GM18867 (cell line): Measurements from ENCODE around the gene PLCH2.
A peak's percentile ranks its signal among the peaks of the same experiment; 100 is the strongest.

Experiments
- ATAC-seq: cut with Tn5 transposase; IDR thresholded peaks from one replicate; pipeline ENCODE4 v1.9.1; 2021; ENCODE audit warnings: mild to moderate bottlenecking, moderate library complexity; ENCODE audit not compliant: unreplicated experiment

The PLCH2 gene

DNA sequence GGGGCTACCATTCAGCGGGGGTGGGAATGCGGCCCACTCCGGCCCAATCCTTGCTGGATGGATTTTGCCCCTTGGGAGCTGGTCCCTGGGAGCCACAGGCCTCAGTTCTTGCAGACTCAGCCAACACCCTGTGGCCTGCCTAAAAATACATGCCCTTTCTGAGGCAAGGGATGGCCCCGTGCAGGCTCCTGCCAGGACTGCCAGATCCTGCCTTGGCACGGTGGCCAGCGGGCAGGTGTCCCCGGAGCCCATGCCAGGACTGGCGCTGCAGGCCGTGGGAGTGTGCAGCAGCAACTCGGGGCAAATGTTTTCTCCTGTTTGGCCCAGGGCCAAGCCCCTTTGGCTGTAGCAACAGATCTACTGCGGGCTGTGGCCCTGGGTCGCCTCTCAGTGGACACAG, 51.9 kb downstream of the PLCH2 start:
- no peak for ATAC-seq

GRCh38 chr1:2528611-2528965, 52.5 kb downstream of the PLCH2 start:
- no peak for ATAC-seq

- no peak for ATAC-seq
These were observed 53.1 kb downstream of the PLCH2 start for GRCh38 chr1:2528966-2529783.

DNA sequence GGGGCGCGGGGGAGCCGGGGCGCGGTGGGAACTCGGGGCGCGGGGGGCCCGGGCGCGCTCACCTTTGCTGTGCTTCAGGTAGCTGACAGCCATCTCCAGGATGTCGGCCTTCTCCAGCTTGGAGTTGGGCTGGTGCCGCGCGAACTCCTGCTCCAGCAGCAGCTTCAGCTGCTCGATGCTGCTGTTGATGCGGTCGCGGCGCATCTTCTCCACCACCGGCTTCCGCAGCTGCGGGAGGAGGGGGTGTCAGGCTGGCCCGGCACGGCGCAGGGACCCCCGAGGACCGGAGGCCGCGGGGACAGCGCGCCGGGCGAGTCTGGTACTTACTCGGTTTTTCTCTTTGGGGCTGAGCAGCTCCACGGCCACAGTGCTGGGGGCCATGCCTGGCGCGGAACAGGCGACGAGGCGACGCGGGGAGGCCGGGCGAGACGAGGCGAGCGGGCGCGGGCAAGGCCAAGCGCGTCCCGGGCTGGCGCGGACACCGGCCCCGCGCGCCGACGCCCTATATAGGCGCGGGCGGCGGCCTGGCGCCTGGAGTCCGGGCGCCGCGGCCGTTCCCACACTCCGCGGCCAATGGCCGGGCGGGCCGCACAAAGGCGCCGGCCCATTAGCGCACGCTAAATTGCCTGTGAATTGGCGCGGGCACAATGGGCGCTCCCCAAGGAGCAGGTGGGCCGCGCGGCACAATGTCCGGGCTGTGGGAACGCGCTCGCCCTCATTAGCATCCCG, 53.9 kb downstream of the PLCH2 start, which contains the start of gene HES5:
HES5 (minus strand) TSS at position 480 of the 729 bp plus-strand sequence; CDS start at position 381, 99 bp downstream.
- ATAC-seq = no peak

DNA sequence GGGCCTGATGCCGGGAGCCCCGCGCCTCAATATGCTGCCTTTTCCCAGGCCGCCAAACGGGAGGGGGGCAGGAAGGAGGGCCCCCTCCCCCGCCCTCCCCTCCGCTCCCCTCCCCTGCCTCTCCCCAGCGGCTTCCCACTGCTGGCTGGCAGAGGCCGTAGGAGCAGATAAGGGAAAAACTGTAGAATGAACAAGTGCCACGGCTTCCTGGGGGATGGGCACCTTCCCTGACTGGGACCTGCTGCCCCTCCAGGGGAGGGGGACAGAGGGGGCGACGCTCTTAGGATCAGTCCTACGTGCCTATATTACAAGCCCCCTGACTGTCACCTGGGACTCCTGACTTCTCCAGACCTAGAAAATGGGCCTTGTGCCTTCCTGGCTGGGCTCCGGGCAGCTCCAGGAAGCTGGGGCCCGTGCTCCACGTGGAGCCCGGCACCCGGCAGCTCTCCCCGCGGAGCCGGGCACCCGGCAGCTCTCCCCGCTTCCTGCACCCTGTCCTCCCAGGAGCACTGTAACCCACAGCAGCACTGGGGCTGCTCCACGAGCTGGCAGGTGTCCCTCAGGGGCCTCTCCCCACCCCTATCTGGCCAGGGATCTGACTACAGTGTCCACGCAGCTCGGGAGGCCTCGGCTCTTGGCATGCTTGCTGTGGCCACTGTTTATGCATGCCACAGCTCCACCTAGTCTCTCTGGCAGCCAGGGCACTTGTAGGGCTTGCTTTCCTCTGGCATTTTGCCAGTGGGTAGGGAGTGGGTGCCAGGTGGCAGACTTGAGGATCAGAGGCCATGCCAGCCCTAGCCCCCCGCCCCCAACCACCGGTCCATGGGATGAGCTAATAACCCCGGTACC, 54.6 kb downstream of the PLCH2 start:
- no peak for ATAC-seq

GRCh38 chr1:2532485-2533160, 56.5 kb downstream of the PLCH2 start:
- no peak for ATAC-seq

DNA sequence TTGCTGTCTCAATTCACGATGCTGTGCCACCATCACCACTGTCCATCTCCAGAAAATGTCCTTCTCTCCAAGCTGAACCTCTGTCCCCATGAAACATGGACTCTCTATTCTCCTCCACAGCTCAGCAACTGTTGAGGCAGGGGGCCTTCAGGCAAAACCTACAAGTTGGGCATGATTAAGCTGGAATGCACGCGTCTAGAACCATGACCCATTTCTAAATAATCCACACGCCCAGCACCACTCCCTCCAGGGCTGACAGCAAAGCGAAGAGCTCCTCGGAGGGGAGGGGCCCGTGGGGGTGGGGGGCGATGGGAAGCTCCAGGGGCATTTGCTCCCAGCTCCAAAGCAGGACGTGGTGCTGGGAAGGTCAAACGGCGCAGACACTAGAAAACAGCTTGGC, 57.3 kb downstream of the PLCH2 start:
- ATAC-seq = no peak

DNA sequence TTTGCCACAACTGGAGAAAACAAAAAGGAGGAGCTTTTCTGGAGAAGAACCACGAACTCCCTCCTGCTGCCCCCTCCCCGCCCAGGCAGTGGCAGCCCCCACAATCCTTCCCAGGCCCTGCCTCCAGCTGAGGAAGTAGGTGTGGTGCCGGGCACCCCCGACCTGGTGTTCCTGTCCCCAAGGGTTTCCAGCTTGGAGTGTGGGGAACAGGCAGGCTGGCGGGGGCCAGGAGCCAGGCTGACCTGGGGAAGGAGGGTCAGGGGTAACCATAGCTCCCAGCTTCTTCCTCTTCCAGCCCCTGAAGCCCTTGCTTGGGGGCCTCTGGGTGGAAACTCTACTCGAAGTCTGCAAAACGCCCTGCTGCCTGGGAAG, 58.2 kb downstream of the PLCH2 start:
- no peak for ATAC-seq

DNA sequence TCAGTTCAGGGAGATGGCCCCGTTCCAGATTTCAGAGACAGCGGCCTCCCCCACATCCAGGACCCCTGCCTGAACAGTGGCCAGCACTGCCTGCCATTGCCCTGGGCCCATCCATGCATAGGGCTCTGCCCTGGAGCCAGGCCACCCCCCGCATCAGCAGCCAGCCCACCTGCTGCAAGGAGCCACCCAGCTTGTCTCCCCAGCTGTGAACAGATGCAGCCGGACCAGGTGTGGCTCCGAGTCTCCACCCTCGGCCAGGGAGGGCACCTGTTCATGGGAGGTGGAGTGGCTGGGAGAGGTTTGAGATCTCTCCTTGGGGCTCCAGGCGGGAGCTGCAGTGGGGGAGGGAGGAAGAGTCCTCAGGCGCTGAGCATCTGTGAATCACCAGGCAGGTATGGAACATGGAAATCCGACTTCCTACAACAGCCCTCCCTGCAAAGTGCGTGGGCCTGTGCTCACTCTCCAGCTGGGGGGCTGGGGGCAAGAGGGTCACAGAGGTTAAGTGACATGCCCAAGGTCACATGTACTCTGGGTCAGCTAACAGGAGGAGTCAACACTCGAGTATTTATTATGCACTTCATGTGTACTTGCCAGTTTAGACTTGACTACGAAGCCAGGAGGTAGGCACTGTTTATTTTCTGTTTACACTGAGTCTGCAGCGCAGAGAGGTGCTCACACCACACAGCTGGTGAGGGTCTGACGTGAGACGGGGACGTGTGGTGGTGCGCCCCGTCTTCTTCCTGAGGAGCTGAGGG, 58.8 kb downstream of the PLCH2 start:
- ATAC-seq = no peak

DNA sequence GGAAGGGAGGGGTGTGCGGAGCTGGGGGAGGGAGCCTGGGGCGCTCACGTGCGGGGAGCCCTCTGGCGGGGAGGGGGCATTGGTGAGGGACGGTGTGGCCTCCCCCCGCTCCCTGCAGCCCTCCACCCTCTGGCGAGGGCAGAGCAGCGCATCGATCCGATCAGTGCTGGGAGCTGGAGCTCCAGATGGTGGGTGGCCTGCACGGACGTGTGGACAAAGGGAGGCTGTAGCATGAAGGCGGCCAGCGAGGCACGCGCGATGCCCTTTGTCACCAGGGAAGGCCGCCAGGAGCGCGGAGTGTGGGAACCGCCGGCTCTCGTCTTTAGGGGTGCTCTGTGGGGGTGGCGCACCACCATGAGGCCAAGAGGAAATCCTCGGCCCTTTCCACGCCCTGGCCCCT, 59.4 kb downstream of the PLCH2 start:
- ATAC-seq = no peak

- ATAC-seq = no peak
These were observed 59.9 kb downstream of the PLCH2 start for GRCh38 chr1:2535981-2536380.

- ATAC-seq = no peak
These were observed 61.7 kb downstream of the PLCH2 start for GRCh38 chr1:2537784-2538115.

GRCh38 chr1:2538376-2538775, 62.3 kb downstream of the PLCH2 start:
- ATAC-seq = no peak

- no peak for ATAC-seq
These were observed 62.8 kb downstream of the PLCH2 start for GRCh38 chr1:2538872-2539271.

GRCh38 chr1:2539312-2539907, 63.3 kb downstream of the PLCH2 start:
- ATAC-seq = peak; percentile 39

DNA sequence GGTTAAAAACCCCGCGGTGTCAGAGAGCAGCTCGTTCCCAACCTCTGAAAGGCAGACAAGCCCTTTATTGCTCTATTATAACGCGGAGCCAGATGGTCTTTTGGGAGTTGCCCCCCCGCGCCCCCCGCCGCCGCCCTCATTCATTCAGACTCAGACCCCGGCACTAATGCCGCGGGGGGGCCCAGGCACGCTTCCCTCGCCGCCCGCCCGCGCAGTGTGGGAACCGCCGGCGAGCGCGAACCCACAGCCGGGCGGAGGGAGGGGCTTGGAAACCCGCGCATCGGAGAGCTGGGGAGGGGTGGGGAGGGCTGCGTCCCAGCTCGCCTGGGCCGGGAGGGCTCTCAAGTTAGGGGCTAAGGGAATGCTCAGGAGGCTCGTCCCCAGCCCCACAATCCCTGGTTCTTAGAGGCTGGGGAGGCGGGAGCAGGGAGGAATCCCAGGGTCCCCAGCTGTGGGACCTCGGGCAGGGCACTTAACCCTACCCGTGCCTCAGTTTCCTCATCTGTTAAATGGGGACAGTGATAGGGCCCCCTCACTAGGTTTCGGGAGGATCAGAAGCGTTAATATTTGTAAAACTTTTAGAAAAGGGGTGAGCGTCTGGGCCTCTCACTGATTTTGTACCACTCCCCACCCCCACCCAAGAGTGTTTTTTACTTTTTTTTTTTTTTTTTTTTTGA, 64.9 kb downstream of the PLCH2 start:
- no peak for ATAC-seq

- ATAC-seq = no peak
These were observed 65.6 kb downstream of the PLCH2 start for GRCh38 chr1:2541619-2542245.

DNA sequence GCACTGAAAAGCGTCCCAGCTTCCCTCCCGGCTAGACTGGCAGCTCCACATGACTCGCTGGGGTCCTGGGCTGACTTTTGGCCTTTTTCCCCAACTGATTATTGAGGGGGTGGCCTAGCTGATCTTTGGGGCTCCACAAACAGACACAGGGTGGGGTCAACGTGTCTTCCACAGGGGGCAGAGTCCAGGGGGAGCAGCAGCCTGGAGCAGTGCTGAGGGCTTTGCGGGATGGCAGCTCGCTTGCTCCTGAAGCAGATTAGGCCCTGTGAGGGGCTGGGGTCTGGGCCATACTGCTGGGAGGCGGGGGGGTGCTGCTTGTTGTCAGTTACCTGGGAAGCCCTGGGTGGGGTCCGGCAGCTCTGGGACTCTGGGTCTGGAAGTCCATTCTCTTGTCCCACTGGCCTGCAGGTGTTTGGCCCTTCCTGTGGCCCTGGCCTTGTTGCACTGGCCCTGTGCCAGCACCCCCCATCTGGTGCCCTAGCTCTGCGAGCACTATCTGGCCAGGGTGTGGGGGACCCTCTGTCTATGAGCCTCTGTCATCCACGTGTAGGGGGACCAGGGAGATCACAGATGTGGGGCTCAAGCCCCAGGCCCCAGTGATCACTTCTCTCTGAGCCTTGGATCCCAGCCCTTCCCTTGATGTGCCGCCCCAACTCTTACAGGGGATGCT, 66.3 kb downstream of the PLCH2 start:
- ATAC-seq = no peak
